GM19025 (cell line): ENCODE measurements around the gene MYO10.
A peak's percentile ranks its signal among the peaks of the same experiment; 100 is the strongest.
"Not testable (repeated sequence)": the region's sequence is repeated elsewhere in the genome, so short reads cannot be mapped to it uniquely, and the experiment has no call there.

Experiments used
- ATAC-seq: cut with Tn5 transposase; IDR thresholded peaks from one replicate; pipeline ENCODE4 v1.9.1; 2021; ENCODE audit warnings: mild to moderate bottlenecking, low read depth, moderate library complexity; ENCODE audit not compliant: unreplicated experiment

The MYO10 gene

GRCh38 chr5:16792598-16793275 lies 143.4 kb downstream of the MYO10 start:
- ATAC-seq = no peak

- no peak for ATAC-seq
Measured at GRCh38 chr5:16791904-16792597, 144.0 kb downstream of the MYO10 start.

- ATAC-seq = no peak
Measured at GRCh38 chr5:16791036-16791705, 144.9 kb downstream of the MYO10 start.

GRCh38 chr5:16788957-16789356 lies 147.1 kb downstream of the MYO10 start:
- no peak for ATAC-seq

GRCh38 chr5:16787278-16787677 lies 148.8 kb downstream of the MYO10 start:
- ATAC-seq = no peak

GRCh38 chr5:16784843-16785791 lies 151.0 kb downstream of the MYO10 start:
- peak; percentile 96 for ATAC-seq

- ATAC-seq = no peak
Measured at GRCh38 chr5:16784088-16784487, 152.0 kb downstream of the MYO10 start.

- no peak for ATAC-seq
Measured at GRCh38 chr5:16781828-16782626, 154.1 kb downstream of the MYO10 start.

GRCh38 chr5:16780325-16780724 lies 155.8 kb downstream of the MYO10 start:
- ATAC-seq = no peak

GRCh38 chr5:16777432-16777831 lies 158.7 kb downstream of the MYO10 start:
- ATAC-seq = no peak

GRCh38 chr5:16776611-16777251 lies 159.4 kb downstream of the MYO10 start:
- ATAC-seq = no peak

GRCh38 chr5:16774806-16775205 lies 161.3 kb downstream of the MYO10 start:
- ATAC-seq = no peak

GRCh38 chr5:16773991-16774390 lies 162.1 kb downstream of the MYO10 start:
- ATAC-seq = no peak

GRCh38 chr5:16772556-16772955 lies 163.5 kb downstream of the MYO10 start:
- ATAC-seq = no peak

- ATAC-seq = no peak
Measured at GRCh38 chr5:16768184-16768583, 167.9 kb downstream of the MYO10 start.

- ATAC-seq = no peak
Measured at GRCh38 chr5:16763211-16763610, 172.9 kb downstream of the MYO10 start.

- peak; percentile 80 for ATAC-seq
Measured at GRCh38 chr5:16759147-16759773, 176.8 kb downstream of the MYO10 start.

GRCh38 chr5:16757989-16758501 lies 178.0 kb downstream of the MYO10 start:
- no peak for ATAC-seq

GRCh38 chr5:16757577-16757976 lies 178.5 kb downstream of the MYO10 start:
- ATAC-seq = not testable (repeated sequence)
